HUES6 (cell line): ENCODE measurements around the gene SPRY4.
A peak's percentile ranks its signal among the peaks of the same experiment; 100 is the strongest.
"Not testable (repeated sequence)": the region's sequence is repeated elsewhere in the genome, so short reads cannot be mapped to it uniquely, and the experiment has no call there.

Experiments
- H3K27ac ChIP-seq: 2 replicates; pipeline ENCODE4 v1.7.0; 2013; ENCODE audit warnings: low read depth, mild to moderate bottlenecking, low read length, inconsistent platforms
- H3K27me3 ChIP-seq: 2 replicates; pipeline ENCODE4 v1.6.1; 2013; ENCODE audit warnings: low read length; ENCODE audit not compliant: control insufficient read depth, insufficient read depth
- H3K36me3 ChIP-seq: 2 replicates; pipeline ENCODE4 v1.6.1; 2013; ENCODE audit warnings: low read length; ENCODE audit not compliant: control insufficient read depth, insufficient read depth
- H3K4me1 ChIP-seq: 2 replicates; pipeline ENCODE4 v1.6.1; 2013; ENCODE audit warnings: low read length; ENCODE audit not compliant: control insufficient read depth, insufficient read depth
- H3K4me3 ChIP-seq: 2 replicates; pipeline ENCODE4 v1.5.1; 2013; ENCODE audit warnings: low read depth, low read length
- H3K9ac ChIP-seq: one replicate; pipeline ENCODE4 v1.6.1; 2013; ENCODE audit warnings: mild to moderate bottlenecking, low read length
- H3K9me3 ChIP-seq: 2 replicates; pipeline ENCODE4 v1.6.1; 2013; ENCODE audit warnings: low read depth, low read length; ENCODE audit not compliant: control insufficient read depth, insufficient read depth

Gene SPRY4

GRCh38 chr5:142305211-142305610 is 19.6 kb downstream of the SPRY4 start:
- H3K9me3 ChIP-seq, result no peaks in the 10 kb centered on the region
- peaks cover 28% of the 10 kb centered on the region for H3K36me3 ChIP-seq
- H3K27ac ChIP-seq, result no peak overlapping the region
- H3K4me1 ChIP-seq, result peaks cover 14% of the 10 kb centered on the region
- H3K4me3 ChIP-seq, result no peak overlapping the region
- no peaks in the 10 kb centered on the region for H3K27me3 ChIP-seq
- H3K9ac ChIP-seq, result no peak overlapping the region

GRCh38 chr5:142304013-142304701 is 20.7 kb downstream of the SPRY4 start:
- no peaks in the 10 kb centered on the region for H3K9me3 ChIP-seq
- peaks cover 14% of the 10 kb centered on the region for H3K4me1 ChIP-seq
- no peak overlapping the region for H3K9ac ChIP-seq
- H3K4me3 ChIP-seq, result no peak overlapping the region
- H3K36me3 ChIP-seq, result peaks cover 18% of the 10 kb centered on the region; the same call in 1 of the 2 replicates
- H3K27ac ChIP-seq, result no peak overlapping the region; the same call in 1 of the 2 replicates
- H3K27me3 ChIP-seq, result no peaks in the 10 kb centered on the region

DNA sequence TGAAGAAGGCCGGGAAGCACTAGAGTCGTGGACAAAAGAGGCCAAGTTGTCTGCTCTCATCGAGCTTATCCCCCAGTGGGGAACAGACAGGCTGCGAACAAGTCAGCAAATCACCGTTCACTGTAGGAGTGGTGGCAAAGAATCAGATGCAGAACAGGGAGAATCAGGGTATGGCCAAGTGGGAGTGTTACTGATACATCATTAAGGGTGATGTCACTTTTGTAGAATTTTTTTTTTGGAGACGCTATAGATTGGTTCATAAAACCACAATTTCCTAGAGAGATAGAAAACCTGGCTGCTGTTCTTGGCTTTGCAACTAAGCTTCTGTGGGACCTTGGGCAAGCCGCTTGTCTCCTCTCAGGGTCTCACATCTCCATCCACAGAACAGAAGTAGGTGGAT is 21.3 kb downstream of the SPRY4 start:
- H3K4me3 ChIP-seq, result no peak overlapping the region

GRCh38 chr5:142301540-142301939 is 23.3 kb downstream of the SPRY4 start:
- Histone ChIP-seq H3K27ac (no peak overlapping the region), H3K9me3 (no peaks in the 10 kb centered on the region), H3K36me3 (peaks cover 3% of the 10 kb centered on the region; the same call in 1 of the 2 replicates), H3K4me1 (peaks cover 21% of the 10 kb centered on the region), H3K4me3 (no peak overlapping the region), H3K27me3 (no peaks in the 10 kb centered on the region), H3K9ac (no peak overlapping the region)

More for the DNA sequence above, 21.3 kb downstream of the SPRY4 start:
- Histone ChIP-seq H3K27ac (no peak overlapping the region), H3K9ac (no peak overlapping the region), H3K9me3 (no peaks in the 10 kb centered on the region), H3K36me3 (peaks cover 15% of the 10 kb centered on the region; the same call in 1 of the 2 replicates), H3K27me3 (no peaks in the 10 kb centered on the region), H3K4me1 (peaks cover 14% of the 10 kb centered on the region)

DNA sequence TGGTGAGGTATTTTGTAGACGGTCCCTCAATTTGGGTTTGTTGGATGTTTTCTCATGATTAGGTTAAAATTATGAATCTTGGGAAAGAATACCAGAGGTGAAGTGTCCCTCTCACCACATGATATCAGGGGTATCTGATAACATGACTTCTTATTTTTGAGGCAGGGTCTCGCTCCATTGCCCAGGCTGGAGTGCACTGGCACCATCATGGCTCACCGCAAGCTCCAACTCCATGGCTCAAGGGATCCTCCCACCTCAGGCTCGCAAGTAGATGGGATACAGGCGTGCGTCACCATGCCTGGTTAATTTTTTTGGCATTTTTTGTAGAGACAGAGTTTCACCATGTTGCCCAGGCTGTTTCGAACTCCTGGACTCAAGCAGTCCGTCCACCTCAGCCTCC is 24.1 kb downstream of the SPRY4 start:
- H3K27me3 ChIP-seq, result no peaks in the 10 kb centered on the region
- H3K36me3 ChIP-seq, result peaks cover 3% of the 10 kb centered on the region; the same call in 1 of the 2 replicates
- no peak overlapping the region for H3K27ac ChIP-seq
- no peak overlapping the region for H3K9ac ChIP-seq
- H3K9me3 ChIP-seq, result no peaks in the 10 kb centered on the region
- H3K4me1 ChIP-seq, result peaks cover 29% of the 10 kb centered on the region
- H3K4me3 ChIP-seq, result no peak overlapping the region

DNA sequence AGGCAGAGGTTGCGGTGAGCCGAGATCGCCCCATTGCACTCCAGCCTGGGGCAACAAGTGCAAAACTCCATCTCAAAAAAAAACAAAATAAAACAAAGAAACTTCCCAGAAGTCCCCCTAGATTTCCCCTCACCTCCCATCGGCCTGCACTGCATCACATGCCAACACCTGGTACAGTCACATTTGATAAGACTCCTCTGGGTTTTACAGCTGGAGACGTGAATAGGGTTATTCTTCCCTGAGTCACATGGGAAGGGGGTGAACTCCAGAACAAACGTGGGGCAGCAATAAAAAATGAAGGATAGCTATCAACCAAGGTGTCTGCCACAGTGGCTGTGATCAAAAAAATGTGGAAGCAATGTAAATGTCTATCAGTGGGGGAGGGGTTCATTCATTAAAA is 26.0 kb downstream of the SPRY4 start:
- Histone ChIP-seq H3K36me3 (peaks cover 3% of the 10 kb centered on the region; the same call in 1 of the 2 replicates), H3K4me1 (peaks cover 29% of the 10 kb centered on the region), H3K4me3 (no peak overlapping the region), H3K9ac (no peak overlapping the region), H3K9me3 (no peaks in the 10 kb centered on the region), H3K27ac (no peak overlapping the region), H3K27me3 (no peaks in the 10 kb centered on the region)

DNA sequence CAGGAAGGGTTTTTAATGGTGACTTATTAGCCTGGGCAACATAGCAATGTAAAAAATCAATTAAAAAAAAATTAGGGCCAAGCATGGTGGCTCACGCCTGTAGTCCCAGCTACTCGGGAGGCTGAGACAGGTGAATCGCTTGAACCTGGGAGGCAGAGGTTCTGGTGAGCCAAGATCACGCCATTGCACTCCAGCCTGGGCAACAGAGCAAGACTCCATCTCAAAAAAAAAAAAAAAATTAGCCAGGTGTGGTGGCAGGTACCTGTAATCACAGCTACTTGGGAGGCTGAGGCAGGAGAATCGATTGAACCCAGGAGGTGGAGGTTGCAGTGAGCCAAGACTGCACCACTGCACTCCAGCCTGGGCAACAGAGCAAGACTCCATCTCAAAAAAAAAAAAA is 27.0 kb downstream of the SPRY4 start:
- H3K4me3 ChIP-seq, H3K9me3 ChIP-seq, H3K27ac ChIP-seq, H3K9ac ChIP-seq, H3K27me3 ChIP-seq, H3K36me3 ChIP-seq: not testable (repeated sequence)
- peaks cover 29% of the 10 kb centered on the region for H3K4me1 ChIP-seq

DNA sequence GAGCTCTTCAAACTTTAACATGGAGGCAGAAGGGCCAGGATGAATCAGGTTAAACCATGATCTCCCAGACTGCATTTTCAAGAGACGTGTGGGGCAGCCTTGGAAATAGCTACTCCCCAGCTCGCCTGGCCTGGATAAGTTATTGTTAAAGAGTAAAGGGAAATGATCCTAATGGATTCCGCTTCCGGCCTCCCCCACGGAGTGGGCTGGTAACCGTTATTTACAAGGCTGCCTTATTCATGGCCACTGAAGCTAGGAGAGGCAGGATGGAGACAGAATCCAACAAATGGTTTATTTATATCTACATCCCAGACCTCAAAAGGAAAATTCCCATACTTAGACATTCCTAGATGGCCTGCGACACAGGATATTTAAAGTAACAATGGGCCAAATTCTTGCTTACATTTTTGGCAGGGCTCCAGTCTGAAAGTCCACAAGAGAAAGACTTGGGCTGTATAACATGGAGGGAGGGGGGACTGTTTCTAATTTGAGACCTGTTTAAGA is 27.9 kb downstream of the SPRY4 start:
- Histone ChIP-seq H3K27ac (peak overlapping the region; percentile 5; the same call in 1 of the 2 replicates), H3K36me3 (peaks cover 1% of the 10 kb centered on the region; the same call in 1 of the 2 replicates), H3K9me3 (no peaks in the 10 kb centered on the region), H3K4me1 (peaks cover 34% of the 10 kb centered on the region), H3K9ac (no peak overlapping the region), H3K27me3 (no peaks in the 10 kb centered on the region), H3K4me3 (no peak overlapping the region)

- H3K9me3 ChIP-seq, result no peaks in the 10 kb centered on the region
- peaks cover 36% of the 10 kb centered on the region for H3K4me1 ChIP-seq
- no peaks in the 10 kb centered on the region for H3K27me3 ChIP-seq
- peak overlapping the region; percentile 51; the same call in 1 of the 2 replicates for H3K27ac ChIP-seq
- H3K36me3 ChIP-seq, result peaks cover 4% of the 10 kb centered on the region; the same call in 1 of the 2 replicates
- H3K9ac ChIP-seq, result peak overlapping the region; percentile 54
- H3K4me3 ChIP-seq, result no peak overlapping the region
Observed at GRCh38 chr5:142295960-142296860, 28.6 kb downstream of the SPRY4 start.

- Histone ChIP-seq H3K4me1 (peaks cover 46% of the 10 kb centered on the region), H3K27ac (peak overlapping the region; percentile 51; the same call in 1 of the 2 replicates), H3K27me3 (no peaks in the 10 kb centered on the region), H3K9ac (peak overlapping the region; percentile 57), H3K36me3 (peaks cover 4% of the 10 kb centered on the region; the same call in 1 of the 2 replicates), H3K4me3 (no peak overlapping the region; the same call in 1 of the 2 replicates), H3K9me3 (no peaks in the 10 kb centered on the region)
Observed at GRCh38 chr5:142295084-142295758, 29.6 kb downstream of the SPRY4 start.
